Left lung (tissue), 10 donors: ENCODE data around the gene CORO7. TPM values are rescaled to one million over a fixed set of nuclear protein-coding genes. Genes with fewer than 3 reads are reported as not detected.

Source experiments
- ATAC-seq: fragments of 200-7000 bp; cut with Tn5 transposase; one replicate; pipeline ENCODE4 v1.9.1; 2020; ENCODE audit warnings: moderate library complexity
- DNase-seq, 4 donors: peaks; one replicate each; pipeline ENCODE4 v3.0.0-alpha.2; 2013 to 2020
- H3K27ac ChIP-seq, 2 donors: fragments of 200-600 bp; sonication (generic) in 1 of 2; one replicate each; pipeline versions ENCODE4 v1.5.0 to v1.8.0; 2020 to 2021
- H3K27me3 ChIP-seq, 2 donors: fragments of 200-600 bp; sonication (generic) in 1 of 2; one replicate each; pipeline versions ENCODE4 v1.5.0 to v1.8.0; 2020 to 2021
- H3K36me3 ChIP-seq, 2 donors: fragments of 200-600 bp; sonication (generic) in 1 of 2; one replicate each; pipeline versions ENCODE4 v1.5.0 to v1.8.0; 2020 to 2021
- H3K4me1 ChIP-seq, 2 donors: fragments of 200-600 bp; one replicate each; pipeline ENCODE4 v1.8.0; 2021
- H3K4me3 ChIP-seq, 2 donors: fragments of 200-600 bp; sonication (generic) in 1 of 2; one replicate each; pipeline versions ENCODE4 v1.5.0 to v1.8.0; 2020 to 2021; ENCODE audit warnings: mild to moderate bottlenecking in 1 of 2
- H3K9me3 ChIP-seq, 2 donors: fragments of 200-600 bp; sonication (generic) in 1 of 2; one replicate each; pipeline versions ENCODE4 v1.5.0 to v1.8.0; 2020 to 2021
- CTCF ChIP-seq, 2 donors: fragments of 200-600 bp; sonication (generic) in 1 of 2; IDR thresholded peaks; one replicate each; pipeline versions ENCODE4 v1.5.0 to v1.8.0; 2021; ENCODE audit warnings: antibody characterized with exemption in 2 of 2
- intact Hi-C, 2 donors: fragments of 100-400 bp; cut with DNase I; formaldehyde crosslinking; loops; one replicate each; pipeline versions ENCODE4 v1.11.2 to v1.14.2; 2022
- polyA plus RNA-seq, 6 donors: library from polyadenylated mRNA; unstranded; fragments of 120-200 nt; gene quantifications; one replicate each; pipeline ENCODE4 v1.2.1, GENCODE V29; 2013; ENCODE audit not compliant: insufficient read length in 6 of 6
- total RNA-seq, 2 donors: library from RNA; stranded (reverse); fragmentation: NEBNext Ultra II Directional; extraction: Animal tissue kit (Norgen Biotek cat#: 25700); gene quantifications; one replicate each; pipeline ENCODE4 v1.2.1, GENCODE V29; 2021
- donor health status: DM: no; HTN: yes; CAD: no.
- donor health status: DM: no; HTN: no; CAD: no.

Gene CORO7
- total and polyA plus RNA-seq, 8 donors = 15.7 to 81.7 (median 21.6) TPM

GRCh38 chr16:4332083-4332482 is 84.3 kb downstream of the CORO7 start:
- intact Hi-C loops = loop anchor here in 1 of 2 donors (5.0 kb wide), 2 partner anchors 45 to 130 kb away; no protein-coding TSS in a partner anchor
- DNase-seq = no peak
- no peaks in the 10 kb centered on the region for H3K9me3 ChIP-seq
- no peak overlapping the region for H3K4me3 ChIP-seq
- no peak overlapping the region for H3K27ac ChIP-seq
- peaks cover 22 to 41% of the 10 kb centered on the region in 2 donors for H3K4me1 ChIP-seq
- H3K27me3 ChIP-seq = peaks cover 0 to 16% of the 10 kb centered on the region in 2 donors
- H3K36me3 ChIP-seq = peaks cover 0 to 48% of the 10 kb centered on the region in 2 donors
- ATAC-seq = no peak
- no peak for TF ChIP-seq CTCF (IDR thresholded peaks at IDR 0.05)

- ATAC-seq = peak; percentile 78
- intact Hi-C loops = loop anchor here in 1 of 2 donors (5.0 kb wide), 2 partner anchors 43 to 128 kb away; no protein-coding TSS in a partner anchor
- peak overlapping the region in 1 of 2 donors; percentile 35 for H3K27ac ChIP-seq
- no peak overlapping the region for H3K4me3 ChIP-seq
- peak; percentile 87 to 97 for TF ChIP-seq CTCF (IDR thresholded peaks at IDR 0.05)
- peaks cover 0 to 19% of the 10 kb centered on the region in 2 donors for H3K27me3 ChIP-seq
- peak in 3 of 4 donors; percentile 81 to 96 (median 82) for DNase-seq
- H3K36me3 ChIP-seq = peaks cover 0 to 31% of the 10 kb centered on the region in 2 donors
- no peaks in the 10 kb centered on the region for H3K9me3 ChIP-seq
- peaks cover 25 to 58% of the 10 kb centered on the region in 2 donors for H3K4me1 ChIP-seq
Measured at GRCh38 chr16:4330277-4330874, 86.0 kb downstream of the CORO7 start.

GRCh38 chr16:4328782-4329775 is 87.3 kb downstream of the CORO7 start:
- Histone ChIP-seq H3K27me3 (peaks cover 0 to 19% of the 10 kb centered on the region in 2 donors), H3K9me3 (no peaks in the 10 kb centered on the region), H3K36me3 (peaks cover 0 to 19% of the 10 kb centered on the region in 2 donors), H3K27ac (peak overlapping the region; percentile 68 to 80), H3K4me1 (peaks cover 38 to 71% of the 10 kb centered on the region in 2 donors), H3K4me3 (no peak overlapping the region)
- intact Hi-C loops = no loop called here
- no peak for ATAC-seq
- no peak for TF ChIP-seq CTCF (IDR thresholded peaks at IDR 0.05)
- no peak for DNase-seq

GRCh38 chr16:4328046-4328781 is 88.2 kb downstream of the CORO7 start:
- ATAC-seq (peak; percentile 78), DNase-seq (peak in 3 of 4 donors; percentile 80 to 88 (median 87))
- Histone ChIP-seq H3K36me3 (peaks cover 0 to 13% of the 10 kb centered on the region in 2 donors), H3K4me1 (peaks cover 47 to 79% of the 10 kb centered on the region in 2 donors), H3K27ac (peak overlapping the region; percentile 68 to 80), H3K27me3 (peaks cover 0 to 19% of the 10 kb centered on the region in 2 donors), H3K9me3 (no peaks in the 10 kb centered on the region), H3K4me3 (peak overlapping the region; percentile 25 to 27)
- intact Hi-C loops = no loop called here
- peak; percentile 37 to 60 for TF ChIP-seq CTCF (IDR thresholded peaks at IDR 0.05)
